NCI-H1092 treated with DMSO at 0.1 percent for 48 hours (cell line): ENCODE data around the gene ITGA3.

Source experiments
- DNase-seq: peaks from one replicate; lab custom pipeline; 2025; lab: John Stamatoyannopoulos, UW

Gene ITGA3

GRCh38 chr17:50094753-50095619, 39.1 kb downstream of the ITGA3 start, which contains the start of gene PDK2:
PDK2 (plus strand) TSS chr17:50095351; CDS start chr17:50095436, 85 bp downstream.
- peak; percentile 91 for DNase-seq

DNA sequence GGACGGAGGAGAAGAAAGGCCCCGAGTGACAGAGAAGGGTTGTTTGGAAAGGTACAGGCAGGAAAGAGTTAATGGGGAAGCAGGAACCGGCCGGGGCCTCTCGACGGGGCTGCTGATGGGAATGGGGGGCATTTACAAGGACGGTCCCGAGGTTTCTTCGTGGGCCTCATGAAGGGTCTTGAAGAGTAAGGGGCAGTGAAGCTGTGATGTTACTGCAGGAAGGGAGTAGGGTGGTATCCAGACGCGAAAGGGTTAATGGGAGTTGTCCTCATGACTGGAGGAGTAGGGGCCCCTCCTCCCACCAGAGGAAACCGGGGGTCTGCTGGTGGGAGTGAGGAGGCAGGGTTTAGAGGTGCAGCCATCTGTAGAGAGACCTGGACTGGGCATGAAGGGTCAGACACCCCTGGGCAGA, 39.7 kb downstream of the ITGA3 start:
- no peak for DNase-seq

DNA sequence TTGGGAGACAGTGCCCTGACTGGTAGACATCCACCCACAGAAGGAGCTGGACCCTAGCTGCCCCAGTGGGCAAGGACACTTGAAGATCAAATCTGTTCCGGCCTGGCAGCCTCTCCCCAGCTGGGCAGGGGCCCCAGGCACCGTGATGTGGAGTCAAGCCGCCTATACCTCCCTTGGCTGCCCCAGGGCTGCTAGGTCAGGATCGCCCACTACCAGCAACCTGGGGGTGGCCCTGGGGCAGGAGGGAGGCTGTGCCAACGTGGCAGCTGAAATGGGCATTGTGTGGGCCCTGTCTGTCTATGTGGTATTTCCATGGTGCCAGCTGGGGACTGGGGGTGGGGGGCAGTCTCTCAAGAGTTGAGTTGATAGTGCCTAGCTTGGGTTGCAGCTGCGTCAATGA, 40.2 kb downstream of the ITGA3 start:
- no peak for DNase-seq

- DNase-seq, result no peak
Measured at GRCh38 chr17:50096758-50097157, 40.8 kb downstream of the ITGA3 start.

DNA sequence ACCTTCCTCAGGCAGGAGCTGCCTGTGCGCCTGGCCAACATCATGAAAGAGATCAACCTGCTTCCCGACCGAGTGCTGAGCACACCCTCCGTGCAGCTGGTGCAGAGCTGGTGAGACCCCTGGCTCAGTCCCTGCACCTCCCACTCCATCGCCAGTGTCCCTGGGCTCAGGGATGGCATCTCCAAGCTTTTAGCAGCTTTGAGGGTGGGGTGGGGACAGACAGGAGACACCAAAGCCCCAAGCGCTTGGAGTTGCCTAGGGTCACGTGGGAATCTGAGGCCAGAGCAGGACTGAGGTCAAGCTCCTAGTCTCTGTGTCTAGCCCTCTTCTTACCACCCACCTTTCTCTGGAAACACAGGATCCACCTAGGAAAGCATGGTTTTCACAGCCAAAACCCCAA, 41.5 kb downstream of the ITGA3 start:
- DNase-seq, result no peak

- DNase-seq, result no peak
Measured at GRCh38 chr17:50097926-50098325, 42.0 kb downstream of the ITGA3 start.

GRCh38 chr17:50098583-50098982, 42.7 kb downstream of the ITGA3 start:
- no peak for DNase-seq

GRCh38 chr17:50099003-50099402, 43.1 kb downstream of the ITGA3 start:
- no peak for DNase-seq

- DNase-seq, result no peak
Measured at GRCh38 chr17:50100480-50100883, 44.6 kb downstream of the ITGA3 start.

GRCh38 chr17:50100921-50101345, 45.0 kb downstream of the ITGA3 start:
- DNase-seq, result no peak

- no peak for DNase-seq
Measured at GRCh38 chr17:50101346-50102163, 45.6 kb downstream of the ITGA3 start.

DNA sequence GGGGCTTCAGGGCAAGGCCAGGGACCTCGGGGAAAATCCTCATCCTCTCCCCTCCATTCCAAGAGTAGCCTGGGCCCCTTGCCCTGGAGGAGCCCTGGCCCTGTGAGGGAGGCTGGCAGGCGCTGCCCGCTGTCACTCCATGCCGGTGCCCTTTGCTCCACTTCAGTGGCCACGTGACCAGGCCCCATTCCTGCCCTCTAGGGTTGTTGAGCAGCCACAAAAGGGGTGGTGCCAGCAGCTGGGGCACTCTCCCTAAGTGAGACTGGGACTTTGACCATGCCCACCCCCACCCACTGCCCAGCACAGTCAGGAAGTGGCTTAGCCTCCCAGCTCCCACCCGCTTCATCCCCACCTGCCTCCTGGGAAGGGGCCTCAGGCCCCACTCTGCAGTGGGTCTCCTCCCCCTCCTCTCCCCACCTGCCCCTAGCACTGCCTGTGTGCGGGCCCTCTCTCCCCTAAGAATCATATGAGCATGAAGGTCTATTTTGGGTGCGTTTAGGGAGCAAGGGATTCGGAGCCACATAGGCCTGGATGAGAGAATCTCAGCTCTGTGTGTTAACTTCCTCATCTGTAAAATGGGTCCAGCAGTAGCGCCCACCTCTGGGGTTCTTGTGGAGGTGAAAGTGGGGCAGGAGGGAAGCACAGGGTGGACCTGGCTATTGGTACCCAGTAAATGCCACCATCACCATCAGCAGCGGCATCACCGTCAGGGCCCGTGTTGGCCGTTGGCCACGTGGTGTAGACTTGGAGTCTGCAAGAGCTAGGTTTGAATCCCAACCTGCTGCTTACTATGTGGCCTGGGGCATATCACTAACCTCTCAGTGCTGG, 46.5 kb downstream of the ITGA3 start:
- no peak for DNase-seq

GRCh38 chr17:50103252-50103651, 47.3 kb downstream of the ITGA3 start:
- DNase-seq, result no peak

DNA sequence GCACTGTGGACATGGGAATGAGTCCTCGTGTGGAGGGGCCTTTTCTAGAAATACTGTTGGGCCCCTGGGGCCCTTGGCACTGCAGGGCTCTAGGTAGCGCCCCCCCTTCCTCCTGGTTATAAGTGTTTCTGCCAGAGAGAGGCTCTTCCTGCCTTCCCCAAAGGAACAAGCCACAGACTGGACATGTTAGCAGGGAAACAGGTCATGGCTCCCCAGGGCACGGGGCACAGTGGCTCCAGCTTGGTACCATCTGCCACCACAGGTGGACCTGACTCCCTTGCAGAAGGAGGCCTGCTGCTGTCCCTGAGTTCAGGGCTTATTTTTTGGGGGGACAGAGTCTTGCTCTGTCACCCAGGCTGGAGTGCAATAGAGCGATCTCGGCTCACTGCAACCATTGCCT, 48.0 kb downstream of the ITGA3 start:
- no peak for DNase-seq

GRCh38 chr17:50105811-50106210, 49.9 kb downstream of the ITGA3 start:
- DNase-seq, result no peak

GRCh38 chr17:50106393-50107131, 50.7 kb downstream of the ITGA3 start:
- no peak for DNase-seq

DNA sequence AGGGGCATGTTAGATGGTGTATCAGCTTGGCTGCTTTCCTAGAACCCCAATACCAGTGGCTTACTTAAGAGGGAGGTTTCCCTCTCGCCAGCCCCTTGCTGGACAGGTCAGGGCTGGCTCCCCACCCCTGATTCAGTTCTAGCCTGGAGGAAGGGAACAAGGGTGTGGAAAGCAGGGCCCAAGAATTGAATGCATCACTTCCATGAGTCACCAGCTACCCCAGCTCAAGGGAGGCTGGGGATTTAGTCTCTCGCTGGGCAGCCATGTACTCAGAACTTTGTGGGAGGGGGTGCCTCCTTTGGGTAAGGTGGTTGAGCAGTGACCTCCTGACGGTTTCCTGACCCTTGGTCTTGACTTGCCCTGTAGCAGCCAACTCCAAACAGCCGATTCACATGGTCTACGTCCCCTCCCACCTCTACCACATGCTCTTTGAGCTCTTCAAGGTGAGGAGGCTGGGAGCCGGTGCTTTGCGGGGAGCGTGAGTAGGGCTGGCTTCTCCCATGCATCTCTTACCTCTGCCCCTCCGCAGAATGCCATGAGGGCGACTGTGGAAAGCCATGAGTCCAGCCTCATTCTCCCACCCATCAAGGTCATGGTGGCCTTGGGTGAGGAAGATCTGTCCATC, 52.0 kb downstream of the ITGA3 start:
- no peak for DNase-seq

DNA sequence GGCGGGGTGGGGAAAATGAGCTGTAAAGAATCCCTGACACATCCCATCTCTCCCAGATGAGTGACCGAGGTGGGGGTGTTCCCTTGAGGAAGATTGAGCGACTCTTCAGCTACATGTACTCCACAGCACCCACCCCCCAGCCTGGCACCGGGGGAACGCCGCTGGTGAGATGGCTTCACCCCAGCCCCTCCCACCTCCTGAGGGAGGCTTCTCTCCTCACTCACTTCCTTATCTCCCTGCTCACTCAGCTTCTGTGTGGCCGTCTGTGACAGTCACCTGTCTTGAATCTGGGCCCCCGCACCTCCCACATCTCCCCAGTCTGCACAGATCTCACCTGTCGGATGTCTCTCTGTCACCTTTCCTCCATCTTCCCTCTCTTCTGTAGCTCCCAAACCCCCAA, 52.6 kb downstream of the ITGA3 start:
- no peak for DNase-seq

DNA sequence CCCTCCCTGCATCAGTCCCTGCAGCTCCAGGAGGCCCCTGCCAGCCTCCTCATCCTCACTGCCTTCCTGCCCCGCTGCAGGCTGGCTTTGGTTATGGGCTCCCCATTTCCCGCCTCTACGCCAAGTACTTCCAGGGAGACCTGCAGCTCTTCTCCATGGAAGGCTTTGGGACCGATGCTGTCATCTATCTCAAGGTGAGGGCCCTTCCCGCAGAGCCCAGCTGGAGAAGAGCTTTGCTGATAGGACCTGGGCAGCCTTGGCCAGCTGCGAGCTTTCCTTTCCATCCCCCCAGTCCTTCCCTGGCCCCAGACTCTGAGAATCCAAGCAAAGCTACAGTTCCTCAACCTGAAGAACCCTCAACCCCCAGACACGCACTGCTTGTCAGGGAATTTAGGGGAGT, 53.3 kb downstream of the ITGA3 start:
- no peak for DNase-seq

DNA sequence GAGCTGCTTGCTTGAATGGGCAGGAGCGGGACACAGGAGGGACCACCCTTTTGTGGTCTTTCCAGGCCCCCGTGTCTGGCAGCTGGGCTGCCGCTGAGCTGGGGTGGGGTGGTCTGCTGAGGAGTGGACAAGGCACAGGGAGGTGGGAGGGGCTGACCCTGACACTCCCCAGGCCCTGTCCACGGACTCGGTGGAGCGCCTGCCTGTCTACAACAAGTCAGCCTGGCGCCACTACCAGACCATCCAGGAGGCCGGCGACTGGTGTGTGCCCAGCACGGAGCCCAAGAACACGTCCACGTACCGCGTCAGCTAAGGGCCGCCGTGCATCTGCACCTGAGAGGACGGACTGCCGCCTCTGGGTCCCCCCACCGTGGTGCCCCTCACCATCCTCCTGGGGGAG, 53.9 kb downstream of the ITGA3 start:
- DNase-seq, result no peak
